ENCODE measurements around the gene C11orf16. TPM values are rescaled to one million over a fixed set of nuclear protein-coding genes. Genes with fewer than 3 reads are reported as not detected.
"Not testable (repeated sequence)": the region's sequence is repeated elsewhere in the genome, so short reads cannot be mapped to it uniquely, and the experiment has no call there.

The C11orf16 gene
- polyA plus RNA-seq, 4 donors: 0.04 TPM; not detected in 3

GRCh38 chr11:8891185-8891584 is 41.6 kb downstream of the C11orf16 start:
- not testable (repeated sequence) for H3K27me3 ChIP-seq (ENCODE audit: control insufficient read depth in 3 of 3, insufficient read depth in 3 of 3, low read length in 3 of 3); DNase-seq; H3K27ac ChIP-seq (ENCODE audit: low read depth in 1 of 3, low read length in 2 of 3); H3K4me3 ChIP-seq (ENCODE audit: low read depth in 1 of 3, low read length in 3 of 3); H3K9me3 ChIP-seq (ENCODE audit: control insufficient read depth in 2 of 2, insufficient read depth in 1 of 2, low read depth in 1 of 2, low read length in 1 of 2); H3K4me1 ChIP-seq (ENCODE audit: control insufficient read depth in 3 of 3, insufficient read depth in 2 of 3, low read depth in 1 of 3, low read length in 2 of 3); FAIRE-seq; H3K36me3 ChIP-seq (ENCODE audit: control insufficient read depth in 3 of 3, insufficient read depth in 2 of 3, low read depth in 1 of 3, low read length in 3 of 3)
- WGBS, 3 donors: 86 to 97% (median 95%) methylated on average over 2 of the region's 2 CpGs

- no peak for FAIRE-seq
- WGBS, 3 donors: 75 to 78% (median 77%) methylated on average over 2 of the region's 2 CpGs
- Histone ChIP-seq H3K27ac (ENCODE audit: low read depth in 1 of 3, low read length in 2 of 3) (no peak overlapping the region), H3K9me3 (ENCODE audit: control insufficient read depth in 2 of 2, insufficient read depth in 1 of 2, low read depth in 1 of 2, low read length in 1 of 2) (peaks cover 0 to 5% of the 10 kb centered on the region in 2 donors), H3K4me3 (ENCODE audit: low read depth in 1 of 3, low read length in 3 of 3) (no peak overlapping the region), H3K4me1 (ENCODE audit: control insufficient read depth in 3 of 3, insufficient read depth in 2 of 3, low read depth in 1 of 3, low read length in 2 of 3) (no peaks in the 10 kb centered on the region), H3K36me3 (ENCODE audit: control insufficient read depth in 3 of 3, insufficient read depth in 2 of 3, low read depth in 1 of 3, low read length in 3 of 3) (no peaks in the 10 kb centered on the region), H3K27me3 (ENCODE audit: control insufficient read depth in 3 of 3, insufficient read depth in 3 of 3, low read length in 3 of 3) (no peaks in the 10 kb centered on the region)
- DNase-seq: no peak
These were observed 46.4 kb downstream of the C11orf16 start for GRCh38 chr11:8886322-8886721.

- WGBS, 3 donors: 84 to 87% (median 86%) methylated on average over 7 of the region's 7 CpGs
- H3K27me3 ChIP-seq (ENCODE audit: control insufficient read depth in 3 of 3, insufficient read depth in 3 of 3, low read length in 3 of 3); H3K27ac ChIP-seq (ENCODE audit: low read depth in 1 of 3, low read length in 2 of 3); FAIRE-seq; H3K4me3 ChIP-seq (ENCODE audit: low read depth in 1 of 3, low read length in 3 of 3); H3K36me3 ChIP-seq (ENCODE audit: control insufficient read depth in 3 of 3, insufficient read depth in 2 of 3, low read depth in 1 of 3, low read length in 3 of 3); H3K9me3 ChIP-seq (ENCODE audit: control insufficient read depth in 2 of 2, insufficient read depth in 1 of 2, low read depth in 1 of 2, low read length in 1 of 2); DNase-seq; H3K4me1 ChIP-seq (ENCODE audit: control insufficient read depth in 3 of 3, insufficient read depth in 2 of 3, low read depth in 1 of 3, low read length in 2 of 3): not testable (repeated sequence)
These were observed 51.2 kb downstream of the C11orf16 start for GRCh38 chr11:8881585-8881984.

- FAIRE-seq (no peak), DNase-seq (no peak)
- Histone ChIP-seq H3K9me3 (ENCODE audit: control insufficient read depth in 2 of 2, insufficient read depth in 1 of 2, low read depth in 1 of 2, low read length in 1 of 2) (no peaks in the 10 kb centered on the region), H3K4me3 (ENCODE audit: low read depth in 1 of 3, low read length in 3 of 3) (no peak overlapping the region), H3K36me3 (ENCODE audit: control insufficient read depth in 3 of 3, insufficient read depth in 2 of 3, low read depth in 1 of 3, low read length in 3 of 3) (no peaks in the 10 kb centered on the region), H3K4me1 (ENCODE audit: control insufficient read depth in 3 of 3, insufficient read depth in 2 of 3, low read depth in 1 of 3, low read length in 2 of 3) (peaks cover 0 to under 1% (median 0%) of the 10 kb centered on the region in 3 donors), H3K27ac (ENCODE audit: low read depth in 1 of 3, low read length in 2 of 3) (no peak overlapping the region), H3K27me3 (ENCODE audit: control insufficient read depth in 3 of 3, insufficient read depth in 3 of 3, low read length in 3 of 3) (peaks cover 0 to 3% (median 0%) of the 10 kb centered on the region in 3 donors)
- WGBS, 3 donors: 89 to 93% (median 89%) methylated on average over 2 of the region's 2 CpGs
These were observed 54.0 kb downstream of the C11orf16 start for GRCh38 chr11:8878771-8879170.

- DNase-seq (no peak), FAIRE-seq (no peak)
- Histone ChIP-seq H3K4me3 (ENCODE audit: low read depth in 1 of 3, low read length in 3 of 3) (no peak overlapping the region), H3K27me3 (ENCODE audit: control insufficient read depth in 3 of 3, insufficient read depth in 3 of 3, low read length in 3 of 3) (no peaks in the 10 kb centered on the region), H3K9me3 (ENCODE audit: control insufficient read depth in 2 of 2, insufficient read depth in 1 of 2, low read depth in 1 of 2, low read length in 1 of 2) (no peaks in the 10 kb centered on the region), H3K36me3 (ENCODE audit: control insufficient read depth in 3 of 3, insufficient read depth in 2 of 3, low read depth in 1 of 3, low read length in 3 of 3) (no peaks in the 10 kb centered on the region), H3K4me1 (ENCODE audit: control insufficient read depth in 3 of 3, insufficient read depth in 2 of 3, low read depth in 1 of 3, low read length in 2 of 3) (peaks cover 0 to 9% (median 3%) of the 10 kb centered on the region in 3 donors), H3K27ac (ENCODE audit: low read depth in 1 of 3, low read length in 2 of 3) (peak overlapping the region in 2 of 3 donors; percentile 21 to 39)
- WGBS, 3 donors: 49 to 65% (median 59%) methylated on average over 6 of the region's 6 CpGs
These were observed 58.9 kb downstream of the C11orf16 start for GRCh38 chr11:8873741-8874405.

GRCh38 chr11:8871962-8872361 is 60.8 kb downstream of the C11orf16 start:
- no peaks in the 10 kb centered on the region for H3K36me3 ChIP-seq (ENCODE audit: control insufficient read depth in 3 of 3, insufficient read depth in 2 of 3, low read depth in 1 of 3, low read length in 3 of 3)

GRCh38 chr11:8871171-8871775 is 61.5 kb downstream of the C11orf16 start:
- Histone ChIP-seq H3K9me3 (ENCODE audit: control insufficient read depth in 2 of 2, insufficient read depth in 1 of 2, low read depth in 1 of 2, low read length in 1 of 2) (no peaks in the 10 kb centered on the region), H3K4me3 (ENCODE audit: low read depth in 1 of 3, low read length in 3 of 3) (peak overlapping the region; percentile 54 to 76 (median 66)), H3K4me1 (ENCODE audit: control insufficient read depth in 3 of 3, insufficient read depth in 2 of 3, low read depth in 1 of 3, low read length in 2 of 3) (peaks cover 0 to 20% (median 6%) of the 10 kb centered on the region in 3 donors), H3K27ac (ENCODE audit: low read depth in 1 of 3, low read length in 2 of 3) (peak overlapping the region in 2 of 3 donors; percentile 41 to 78), H3K27me3 (ENCODE audit: control insufficient read depth in 3 of 3, insufficient read depth in 3 of 3, low read length in 3 of 3) (no peaks in the 10 kb centered on the region), H3K36me3 (ENCODE audit: control insufficient read depth in 3 of 3, insufficient read depth in 2 of 3, low read depth in 1 of 3, low read length in 3 of 3) (no peaks in the 10 kb centered on the region)
- DNase-seq (peak; percentile 37 to 81), FAIRE-seq (no peak)
- WGBS, 3 donors: 4 to 8% (median 5%) methylated on average over 19 to 27 of the region's 27 CpGs

More at GRCh38 chr11:8871962-8872361, 60.8 kb downstream of the C11orf16 start:
- Histone ChIP-seq H3K27ac (ENCODE audit: low read depth in 1 of 3, low read length in 2 of 3) (peak overlapping the region in 2 of 3 donors; percentile 38 to 41), H3K9me3 (ENCODE audit: control insufficient read depth in 2 of 2, insufficient read depth in 1 of 2, low read depth in 1 of 2, low read length in 1 of 2) (no peaks in the 10 kb centered on the region), H3K4me1 (ENCODE audit: control insufficient read depth in 3 of 3, insufficient read depth in 2 of 3, low read depth in 1 of 3, low read length in 2 of 3) (peaks cover 0 to 13% (median 3%) of the 10 kb centered on the region in 3 donors), H3K27me3 (ENCODE audit: control insufficient read depth in 3 of 3, insufficient read depth in 3 of 3, low read length in 3 of 3) (no peaks in the 10 kb centered on the region), H3K4me3 (ENCODE audit: low read depth in 1 of 3, low read length in 3 of 3) (no peak overlapping the region)
- FAIRE-seq (no peak), DNase-seq (no peak)
- WGBS, 3 donors: 75 to 80% (median 76%) methylated on average over 6 of the region's 6 CpGs

- Histone ChIP-seq H3K4me3 (ENCODE audit: low read depth in 1 of 3, low read length in 3 of 3) (peak overlapping the region; percentile 54 to 76 (median 66)), H3K36me3 (ENCODE audit: control insufficient read depth in 3 of 3, insufficient read depth in 2 of 3, low read depth in 1 of 3, low read length in 3 of 3) (no peaks in the 10 kb centered on the region), H3K9me3 (ENCODE audit: control insufficient read depth in 2 of 2, insufficient read depth in 1 of 2, low read depth in 1 of 2, low read length in 1 of 2) (no peaks in the 10 kb centered on the region), H3K27me3 (ENCODE audit: control insufficient read depth in 3 of 3, insufficient read depth in 3 of 3, low read length in 3 of 3) (no peaks in the 10 kb centered on the region), H3K4me1 (ENCODE audit: control insufficient read depth in 3 of 3, insufficient read depth in 2 of 3, low read depth in 1 of 3, low read length in 2 of 3) (peaks cover 0 to 20% (median 6%) of the 10 kb centered on the region in 3 donors), H3K27ac (ENCODE audit: low read depth in 1 of 3, low read length in 2 of 3) (peak overlapping the region; percentile 9 to 78 (median 41))
- 0 to 2% (median 1%) methylated on average over 55 to 81 of the region's 81 CpGs for WGBS, 3 donors
- DNase-seq: peak; percentile 68 to 85
- no peak for FAIRE-seq
These were observed 62.2 kb downstream of the C11orf16 start for GRCh38 chr11:8870411-8871170.
